Muscle layer of duodenum (tissue), 2 donors: Measurements from ENCODE around the gene MPP2.

Experiments used
- H3K27ac ChIP-seq: one replicate; pipeline ENCODE4 v1.7.0; 2013; ENCODE audit warnings: mild to moderate bottlenecking, low read length
- H3K27me3 ChIP-seq: one replicate; pipeline ENCODE4 v1.7.0; 2013; ENCODE audit warnings: low read depth, mild to moderate bottlenecking, control low read depth, low read length
- H3K36me3 ChIP-seq, 2 donors: one replicate each; pipeline ENCODE4 v1.7.0; 2013; ENCODE audit warnings: low read length in 2 of 2, control low read depth in 1 of 2, mild to moderate bottlenecking in 1 of 2; ENCODE audit not compliant: insufficient read depth in 2 of 2, control insufficient read depth in 1 of 2
- H3K4me1 ChIP-seq, 2 donors: one replicate each; pipeline ENCODE4 v1.7.0; 2013; ENCODE audit warnings: low read length in 2 of 2, mild to moderate bottlenecking in 2 of 2, control low read depth in 1 of 2, moderate library complexity in 1 of 2; ENCODE audit not compliant: insufficient read depth in 2 of 2, control insufficient read depth in 1 of 2
- H3K4me3 ChIP-seq, 2 donors: one replicate each; pipeline ENCODE4 v1.7.0; 2013; ENCODE audit warnings: low read length in 2 of 2, low read depth in 1 of 2, mild to moderate bottlenecking in 1 of 2
- H3K9me3 ChIP-seq, 2 donors: one replicate each; pipeline ENCODE4 v1.7.0; 2013; ENCODE audit warnings: low read length in 2 of 2, control low read depth in 1 of 2, mild to moderate bottlenecking in 1 of 2; ENCODE audit not compliant: control insufficient read depth in 1 of 2
- donor health status: healthy.

Gene MPP2

GRCh38 chr17:43827596-43827995 is 79.7 kb downstream of the MPP2 start:
- no peaks in the 10 kb centered on the region for H3K9me3 ChIP-seq
- H3K36me3 ChIP-seq: peaks cover 8 to 14% of the 10 kb centered on the region in 2 donors
- H3K27ac ChIP-seq: no peak overlapping the region
- no peak overlapping the region for H3K4me3 ChIP-seq
- peaks cover 0 to 6% of the 10 kb centered on the region in 2 donors for H3K4me1 ChIP-seq
- H3K27me3 ChIP-seq: no peaks in the 10 kb centered on the region

DNA sequence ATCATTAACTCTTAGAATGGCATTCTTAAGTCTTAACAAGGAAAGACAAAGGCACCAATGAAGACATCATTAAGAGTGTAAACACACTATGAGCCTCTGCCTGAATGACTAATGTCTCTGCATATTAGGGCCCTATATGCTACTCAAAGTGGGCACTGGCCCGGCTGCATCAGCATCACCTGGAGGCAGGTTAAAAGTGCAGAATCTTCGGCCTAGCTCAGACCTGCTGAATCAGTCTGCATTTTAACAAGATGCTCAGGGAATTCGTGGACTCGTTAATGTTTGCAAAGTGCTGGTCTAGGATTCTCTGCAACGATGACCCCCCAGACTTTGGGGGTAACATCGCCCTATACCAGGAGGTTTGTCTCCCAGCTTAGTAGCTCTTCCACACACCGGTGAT is 81.1 kb downstream of the MPP2 start:
- H3K4me3 ChIP-seq: no peak overlapping the region
- no peaks in the 10 kb centered on the region for H3K9me3 ChIP-seq
- no peaks in the 10 kb centered on the region for H3K4me1 ChIP-seq
- H3K27me3 ChIP-seq: no peaks in the 10 kb centered on the region
- peaks cover 8 to 14% of the 10 kb centered on the region in 2 donors for H3K36me3 ChIP-seq
- no peak overlapping the region for H3K27ac ChIP-seq

DNA sequence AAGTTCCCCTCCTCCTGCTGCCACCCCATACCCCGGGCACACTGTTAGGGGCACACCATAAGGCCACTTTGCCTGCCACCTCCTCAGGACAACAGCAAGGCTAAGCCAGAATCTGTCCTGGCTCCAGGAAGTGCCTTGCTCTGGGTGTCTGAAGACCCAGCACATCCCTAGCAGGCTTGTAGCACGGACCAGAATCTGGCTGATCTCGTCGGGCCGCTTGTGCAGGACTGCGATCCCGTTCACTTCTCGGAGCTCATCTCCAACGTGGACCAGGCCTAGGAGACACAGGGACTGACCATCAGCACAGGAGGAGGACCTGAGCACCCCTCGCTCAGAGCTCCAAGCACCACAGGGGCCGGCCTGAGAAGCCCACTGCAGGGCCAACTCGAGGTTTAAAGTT is 81.8 kb downstream of the MPP2 start:
- Histone ChIP-seq H3K36me3 (peaks cover 8 to 12% of the 10 kb centered on the region in 2 donors), H3K27ac (no peak overlapping the region), H3K9me3 (no peaks in the 10 kb centered on the region)

More for the DNA sequence above, 81.8 kb downstream of the MPP2 start:
- Histone ChIP-seq H3K27me3 (no peaks in the 10 kb centered on the region), H3K4me3 (no peak overlapping the region), H3K4me1 (no peaks in the 10 kb centered on the region)
